WTC11 (cell line): ENCODE results near the gene FOXJ3. TPM values are rescaled to one million over a fixed set of nuclear protein-coding genes. Genes with fewer than 3 reads are reported as not detected.

Experiments used
- ATAC-seq: fragments of 200-7000 bp; cut with Tn5 transposase; 2 replicates; pipeline ENCODE4 v1.10.0; 2021; ENCODE audit warnings: mild to moderate bottlenecking, moderate library complexity
- CTCF ChIA-PET: fragments of 300-600 bp; sonication (Branson Sonifier 250); formaldehyde crosslinking; loops from one replicate; lab custom pipeline; 2021; ENCODE audit warnings: antibody characterized with exemption; lab: Charles Lee
- POLR2A ChIA-PET: fragments of 350-600 bp; sonication (Branson Sonifier 250); formaldehyde crosslinking; loops from one replicate; lab custom pipeline; 2021; ENCODE audit warnings: antibody characterized with exemption; lab: Charles Lee
- DNase-seq: peaks from one replicate; pipeline ENCODE4 v3.0.0; 2021; ENCODE audit warnings: low spot score
- H3K27ac Mint-ChIP-seq: 2 replicates; pipeline ENCODE4 v1.8.0; 2021; ENCODE audit warnings: mixed read lengths
- H3K27me3 Mint-ChIP-seq: 2 replicates; pipeline ENCODE4 v1.8.0; 2021; ENCODE audit warnings: low read depth, mild to moderate bottlenecking, moderate library complexity, mixed read lengths
- H3K36me3 Mint-ChIP-seq: 2 replicates; pipeline ENCODE4 v1.8.0; 2021; ENCODE audit warnings: mixed read lengths
- H3K4me1 Mint-ChIP-seq: 2 replicates; pipeline ENCODE4 v1.8.0; 2022; ENCODE audit warnings: mixed read lengths
- H3K4me3 Mint-ChIP-seq: 2 replicates; pipeline ENCODE4 v1.8.0; 2021; ENCODE audit warnings: mild to moderate bottlenecking, moderate library complexity, mixed read lengths
- H3K9me3 Mint-ChIP-seq: 2 replicates; pipeline ENCODE4 v1.8.0; 2021; ENCODE audit warnings: mixed read lengths
- ATF1 ChIP-seq: sonication (generic); formaldehyde crosslinking; IDR thresholded peaks from 2 replicates; pipeline ENCODE4 v1.8.1; 2023; ENCODE audit warnings: mild to moderate bottlenecking, moderate library complexity, missing genetic modification reagents
- CREM ChIP-seq: sonication (generic); formaldehyde crosslinking; IDR thresholded peaks from 2 replicates; pipeline ENCODE4 v1.8.1; 2022; ENCODE audit warnings: mild to moderate bottlenecking, missing genetic modification reagents, moderate library complexity
- ELF4 ChIP-seq: sonication (generic); formaldehyde crosslinking; IDR thresholded peaks from 2 replicates; pipeline ENCODE4 v1.8.1; 2022; ENCODE audit warnings: low read depth, mild to moderate bottlenecking, moderate library complexity, missing genetic modification reagents
- EMX1 ChIP-seq: fragments of 250-450 bp; sonication (Bioruptor Pico); IDR thresholded peaks from 2 replicates; pipeline ENCODE4 v1.8.0; 2021; ENCODE audit warnings: mild to moderate bottlenecking
- ETV6 ChIP-seq: sonication (generic); formaldehyde crosslinking; IDR thresholded peaks from 2 replicates; pipeline ENCODE4 v1.8.1; 2022; ENCODE audit warnings: mild to moderate bottlenecking, missing genetic modification reagents
- MLX ChIP-seq: sonication (generic); formaldehyde crosslinking; IDR thresholded peaks from 2 replicates; pipeline ENCODE4 v1.8.1; 2023; ENCODE audit warnings: mild to moderate bottlenecking, missing genetic modification reagents, moderate library complexity
- MYBL2 ChIP-seq: sonication (generic); formaldehyde crosslinking; IDR thresholded peaks from 2 replicates; pipeline ENCODE4 v1.8.1; 2023; ENCODE audit warnings: mild to moderate bottlenecking, moderate library complexity, missing genetic modification reagents
- NR3C1 ChIP-seq: sonication (generic); formaldehyde crosslinking; conservative IDR thresholded peaks from 2 replicates; pipeline ENCODE4 v1.8.1; 2023; ENCODE audit warnings: low read depth, mild to moderate bottlenecking, missing genetic modification reagents
- PREB ChIP-seq: sonication (generic); formaldehyde crosslinking; IDR thresholded peaks from 2 replicates; pipeline ENCODE4 v1.8.1; 2022; ENCODE audit warnings: mild to moderate bottlenecking, missing genetic modification reagents, moderate library complexity, borderline replicate concordance
- TEAD4 ChIP-seq: sonication (generic); formaldehyde crosslinking; IDR thresholded peaks from 2 replicates; pipeline ENCODE4 v1.8.0; 2022; ENCODE audit warnings: mild to moderate bottlenecking, missing genetic modification reagents
- ZNF232 ChIP-seq: sonication (generic); formaldehyde crosslinking; IDR thresholded peaks from 2 replicates; pipeline ENCODE4 v1.8.0; 2022; ENCODE audit warnings: mild to moderate bottlenecking, missing genetic modification reagents
- ZNF263 ChIP-seq: sonication (generic); formaldehyde crosslinking; IDR thresholded peaks from 2 replicates; pipeline ENCODE4 v1.8.1; 2022; ENCODE audit warnings: low read depth, mild to moderate bottlenecking, moderate library complexity, missing genetic modification reagents
- ZNF396 ChIP-seq: fragments of 250-450 bp; sonication (Bioruptor Pico); IDR thresholded peaks from 2 replicates; pipeline ENCODE4 v1.8.0; 2021; ENCODE audit warnings: mild to moderate bottlenecking, moderate library complexity, borderline replicate concordance
- ZNF423 ChIP-seq: fragments of 250-450 bp; sonication (Bioruptor Pico); IDR thresholded peaks from 2 replicates; pipeline ENCODE4 v2.1.2; 2022; ENCODE audit warnings: mild to moderate bottlenecking, moderate library complexity
- ZNF671 ChIP-seq: fragments of 250-450 bp; sonication (Bioruptor Pico); IDR thresholded peaks from 2 replicates; pipeline ENCODE4 v1.8.0; 2021; ENCODE audit warnings: mild to moderate bottlenecking
- total RNA-seq: library from RNA; stranded (reverse); gene quantifications from 3 replicates; pipeline ENCODE4 v1.2.3, GENCODE V29; 2021
- TF ChIP-seq, protein P1 (sequence below): sonication (generic); formaldehyde crosslinking; IDR thresholded peaks from 2 replicates; pipeline ENCODE4 v1.8.0; 2022; ENCODE audit warnings: mild to moderate bottlenecking, missing genetic modification reagents
- TF ChIP-seq, protein P2 (sequence below): sonication (generic); formaldehyde crosslinking; IDR thresholded peaks from 2 replicates; pipeline ENCODE4 v1.8.1; 2023; ENCODE audit warnings: mild to moderate bottlenecking, missing genetic modification reagents
- TF ChIP-seq, protein P3 (sequence below): sonication (generic); formaldehyde crosslinking; IDR thresholded peaks from 2 replicates; pipeline ENCODE4 v1.8.0; 2022; ENCODE audit warnings: mild to moderate bottlenecking, missing genetic modification reagents
- TF ChIP-seq, protein P4 (sequence below): fragments of 250-450 bp; sonication (Bioruptor Pico); IDR thresholded peaks from 2 replicates; pipeline ENCODE4 v1.9.0; 2021; ENCODE audit warnings: moderate library complexity, mild to moderate bottlenecking, inconsistent platforms, borderline replicate concordance
- TF ChIP-seq, protein P5 (sequence below): fragments of 250-450 bp; sonication (Bioruptor Pico); IDR thresholded peaks from 2 replicates; pipeline ENCODE4 v2.1.2; 2022; ENCODE audit warnings: mild to moderate bottlenecking, moderate library complexity

FOXJ3 gene
- total RNA-seq, 1 experiment from 2014 or later: 43.3 TPM

- no peaks in the 10 kb centered on the region for H3K9me3 Mint-ChIP-seq
- H3K27me3 Mint-ChIP-seq: no peaks in the 10 kb centered on the region
- CTCF ChIA-PET: interaction anchor here (0.6 to 1.4 kb wide), 2 partner anchors 566 to 886 kb away, joined by 3 to 4 read pairs; no protein-coding TSS in a partner anchor
- no peak overlapping the region for H3K4me3 Mint-ChIP-seq
- no peak overlapping the region for H3K27ac Mint-ChIP-seq
- POLR2A ChIA-PET: no interaction called here
- DNase-seq (no peak), ATAC-seq (no peak)
- no peaks in the 10 kb centered on the region for H3K36me3 Mint-ChIP-seq
- TF ChIP-seq, protein P1, sequence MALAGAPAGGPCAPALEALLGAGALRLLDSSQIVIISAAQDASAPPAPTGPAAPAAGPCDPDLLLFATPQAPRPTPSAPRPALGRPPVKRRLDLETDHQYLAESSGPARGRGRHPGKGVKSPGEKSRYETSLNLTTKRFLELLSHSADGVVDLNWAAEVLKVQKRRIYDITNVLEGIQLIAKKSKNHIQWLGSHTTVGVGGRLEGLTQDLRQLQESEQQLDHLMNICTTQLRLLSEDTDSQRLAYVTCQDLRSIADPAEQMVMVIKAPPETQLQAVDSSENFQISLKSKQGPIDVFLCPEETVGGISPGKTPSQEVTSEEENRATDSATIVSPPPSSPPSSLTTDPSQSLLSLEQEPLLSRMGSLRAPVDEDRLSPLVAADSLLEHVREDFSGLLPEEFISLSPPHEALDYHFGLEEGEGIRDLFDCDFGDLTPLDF (CRISPR knock-in tag): no peak
- TF ChIP-seq EMX1 (CRISPR knock-in tag) (no peak), NR3C1 (CRISPR knock-in tag) (no peak), MYBL2 (CRISPR knock-in tag) (no peak), TEAD4 (CRISPR knock-in tag) (no peak), CREM (CRISPR knock-in tag) (no peak), ZNF263 (CRISPR knock-in tag) (no peak), ZNF671 (CRISPR knock-in tag) (no peak), ZNF423 (no peak), ETV6 (CRISPR knock-in tag) (no peak), MLX (CRISPR knock-in tag) (no peak), ATF1 (CRISPR knock-in tag) (no peak), ZNF396 (no peak), ZNF232 (CRISPR knock-in tag) (no peak), ELF4 (CRISPR knock-in tag) (no peak), PREB (no peak)
- TF ChIP-seq, protein P2, sequence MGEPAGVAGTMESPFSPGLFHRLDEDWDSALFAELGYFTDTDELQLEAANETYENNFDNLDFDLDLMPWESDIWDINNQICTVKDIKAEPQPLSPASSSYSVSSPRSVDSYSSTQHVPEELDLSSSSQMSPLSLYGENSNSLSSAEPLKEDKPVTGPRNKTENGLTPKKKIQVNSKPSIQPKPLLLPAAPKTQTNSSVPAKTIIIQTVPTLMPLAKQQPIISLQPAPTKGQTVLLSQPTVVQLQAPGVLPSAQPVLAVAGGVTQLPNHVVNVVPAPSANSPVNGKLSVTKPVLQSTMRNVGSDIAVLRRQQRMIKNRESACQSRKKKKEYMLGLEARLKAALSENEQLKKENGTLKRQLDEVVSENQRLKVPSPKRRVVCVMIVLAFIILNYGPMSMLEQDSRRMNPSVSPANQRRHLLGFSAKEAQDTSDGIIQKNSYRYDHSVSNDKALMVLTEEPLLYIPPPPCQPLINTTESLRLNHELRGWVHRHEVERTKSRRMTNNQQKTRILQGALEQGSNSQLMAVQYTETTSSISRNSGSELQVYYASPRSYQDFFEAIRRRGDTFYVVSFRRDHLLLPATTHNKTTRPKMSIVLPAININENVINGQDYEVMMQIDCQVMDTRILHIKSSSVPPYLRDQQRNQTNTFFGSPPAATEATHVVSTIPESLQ (CRISPR knock-in tag): no peak
- TF ChIP-seq, protein P3, sequence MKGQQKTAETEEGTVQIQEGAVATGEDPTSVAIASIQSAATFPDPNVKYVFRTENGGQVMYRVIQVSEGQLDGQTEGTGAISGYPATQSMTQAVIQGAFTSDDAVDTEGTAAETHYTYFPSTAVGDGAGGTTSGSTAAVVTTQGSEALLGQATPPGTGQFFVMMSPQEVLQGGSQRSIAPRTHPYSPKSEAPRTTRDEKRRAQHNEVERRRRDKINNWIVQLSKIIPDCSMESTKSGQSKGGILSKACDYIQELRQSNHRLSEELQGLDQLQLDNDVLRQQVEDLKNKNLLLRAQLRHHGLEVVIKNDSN: no peak
- TF ChIP-seq, protein P4, sequence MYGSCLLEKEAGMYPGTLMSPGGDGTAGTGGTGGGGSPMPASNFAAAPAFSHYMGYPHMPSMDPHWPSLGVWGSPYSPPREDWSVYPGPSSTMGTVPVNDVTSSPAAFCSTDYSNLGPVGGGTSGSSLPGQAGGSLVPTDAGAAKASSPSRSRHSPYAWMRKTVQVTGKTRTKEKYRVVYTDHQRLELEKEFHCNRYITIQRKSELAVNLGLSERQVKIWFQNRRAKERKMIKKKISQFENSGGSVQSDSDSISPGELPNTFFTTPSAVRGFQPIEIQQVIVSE (CRISPR knock-in tag): no peak
- TF ChIP-seq, protein P5, sequence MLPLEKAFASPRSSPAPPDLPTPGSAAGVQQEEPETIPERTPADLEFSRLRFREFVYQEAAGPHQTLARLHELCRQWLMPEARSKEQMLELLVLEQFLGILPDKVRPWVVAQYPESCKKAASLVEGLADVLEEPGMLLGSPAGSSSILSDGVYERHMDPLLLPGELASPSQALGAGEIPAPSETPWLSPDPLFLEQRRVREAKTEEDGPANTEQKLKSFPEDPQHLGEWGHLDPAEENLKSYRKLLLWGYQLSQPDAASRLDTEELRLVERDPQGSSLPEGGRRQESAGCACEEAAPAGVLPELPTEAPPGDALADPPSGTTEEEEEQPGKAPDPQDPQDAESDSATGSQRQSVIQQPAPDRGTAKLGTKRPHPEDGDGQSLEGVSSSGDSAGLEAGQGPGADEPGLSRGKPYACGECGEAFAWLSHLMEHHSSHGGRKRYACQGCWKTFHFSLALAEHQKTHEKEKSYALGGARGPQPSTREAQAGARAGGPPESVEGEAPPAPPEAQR: no peak
- no peaks in the 10 kb centered on the region for H3K4me1 Mint-ChIP-seq
These were observed 189.7 kb downstream of the FOXJ3 start for GRCh38 chr1:42145389-42145716.
